ENCODE measurements around the gene ARID3A.
"Not testable (repeated sequence)": the region's sequence is repeated elsewhere in the genome, so short reads cannot be mapped to it uniquely, and the experiment has no call there.

Gene ARID3A

GRCh38 chr19:925526-926322 is at the start of gene ARID3A:
TSS of gene ARID3A (plus strand) at chr19:926035. CDS start at chr19:929529, 3,494 bp downstream.
- DNase-seq (ENCODE audit: low spot score), result peak; percentile 89

GRCh38 chr19:876089-876488 is 49.7 kb upstream of the ARID3A start:
- no peak for DNase-seq (ENCODE audit: low spot score)

- no peak for DNase-seq (ENCODE audit: low spot score)
Observed at GRCh38 chr19:876780-877314, 49.0 kb upstream of the ARID3A start.

GRCh38 chr19:877992-878660 is 47.7 kb upstream of the ARID3A start:
- DNase-seq (ENCODE audit: low spot score), result not testable (repeated sequence)

GRCh38 chr19:878751-879561 is 46.9 kb upstream of the ARID3A start:
- not testable (repeated sequence) for DNase-seq (ENCODE audit: low spot score)

GRCh38 chr19:879711-880438 is 46.0 kb upstream of the ARID3A start:
- no peak for DNase-seq (ENCODE audit: low spot score)

GRCh38 chr19:881385-882071 is 44.3 kb upstream of the ARID3A start:
- DNase-seq (ENCODE audit: low spot score), result no peak

- DNase-seq (ENCODE audit: low spot score), result no peak
Observed at GRCh38 chr19:882871-883497, 42.9 kb upstream of the ARID3A start.

- DNase-seq (ENCODE audit: low spot score), result no peak
Observed at GRCh38 chr19:883661-884211, 42.1 kb upstream of the ARID3A start.

- no peak for DNase-seq (ENCODE audit: low spot score)
Observed at GRCh38 chr19:884420-885211, 41.2 kb upstream of the ARID3A start.

- DNase-seq (ENCODE audit: low spot score), result no peak
Observed at GRCh38 chr19:885536-886224, 40.2 kb upstream of the ARID3A start.

GRCh38 chr19:887072-887471 is 38.8 kb upstream of the ARID3A start:
- no peak for DNase-seq (ENCODE audit: low spot score)

GRCh38 chr19:887599-887998 is 38.2 kb upstream of the ARID3A start:
- DNase-seq (ENCODE audit: low spot score), result no peak

GRCh38 chr19:888581-889385 is 37.1 kb upstream of the ARID3A start:
- DNase-seq (ENCODE audit: low spot score), result no peak

GRCh38 chr19:889662-890295 is 36.1 kb upstream of the ARID3A start:
- no peak for DNase-seq (ENCODE audit: low spot score)

- no peak for DNase-seq (ENCODE audit: low spot score)
Observed at GRCh38 chr19:890831-891230, 35.0 kb upstream of the ARID3A start.

- not testable (repeated sequence) for DNase-seq (ENCODE audit: low spot score)
Observed at GRCh38 chr19:891421-892200, 34.2 kb upstream of the ARID3A start.
